ENCODE measurements around the gene MBD3L3.
"Not testable (repeated sequence)": the region's sequence is repeated elsewhere in the genome, so short reads cannot be mapped to it uniquely, and the experiment has no call there.

Gene MBD3L3

DNA sequence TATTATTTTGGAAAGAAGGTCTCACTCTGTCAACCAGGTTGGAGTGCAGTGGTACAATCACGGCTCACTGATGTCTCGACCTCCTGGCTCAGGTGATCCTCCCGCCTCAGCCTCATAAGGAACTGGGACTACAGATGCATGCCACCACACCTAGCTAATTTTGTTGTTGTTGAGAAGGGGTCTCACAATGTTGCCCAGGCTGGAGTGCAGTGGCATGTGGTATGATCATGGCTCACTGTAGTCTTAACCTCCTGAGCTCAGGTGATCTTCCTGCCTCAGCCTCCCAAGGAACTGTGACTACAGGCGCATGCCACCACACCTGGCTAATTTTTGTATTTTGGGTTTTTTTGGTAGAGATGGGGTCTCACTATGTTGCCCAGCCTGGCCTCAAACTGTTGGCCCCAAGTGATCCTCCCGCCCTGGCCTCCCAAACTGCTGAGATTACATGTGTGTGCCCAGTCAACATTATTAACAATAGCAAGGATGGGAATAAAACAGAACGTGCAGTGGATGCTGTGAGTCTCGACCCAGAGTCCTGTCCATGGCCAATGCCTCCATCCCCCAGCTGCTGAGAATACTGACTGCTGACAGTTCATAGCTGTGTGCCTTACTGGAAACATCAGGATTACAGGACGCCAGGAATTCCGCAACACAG lies 5.4 kb upstream of the MBD3L3 start:
- H3K4me3 ChIP-seq (ENCODE audit: low read length) = no peak overlapping the region
- DNase-seq (ENCODE audit: low read depth) = no peak
- TF ChIP-seq, protein P1, sequence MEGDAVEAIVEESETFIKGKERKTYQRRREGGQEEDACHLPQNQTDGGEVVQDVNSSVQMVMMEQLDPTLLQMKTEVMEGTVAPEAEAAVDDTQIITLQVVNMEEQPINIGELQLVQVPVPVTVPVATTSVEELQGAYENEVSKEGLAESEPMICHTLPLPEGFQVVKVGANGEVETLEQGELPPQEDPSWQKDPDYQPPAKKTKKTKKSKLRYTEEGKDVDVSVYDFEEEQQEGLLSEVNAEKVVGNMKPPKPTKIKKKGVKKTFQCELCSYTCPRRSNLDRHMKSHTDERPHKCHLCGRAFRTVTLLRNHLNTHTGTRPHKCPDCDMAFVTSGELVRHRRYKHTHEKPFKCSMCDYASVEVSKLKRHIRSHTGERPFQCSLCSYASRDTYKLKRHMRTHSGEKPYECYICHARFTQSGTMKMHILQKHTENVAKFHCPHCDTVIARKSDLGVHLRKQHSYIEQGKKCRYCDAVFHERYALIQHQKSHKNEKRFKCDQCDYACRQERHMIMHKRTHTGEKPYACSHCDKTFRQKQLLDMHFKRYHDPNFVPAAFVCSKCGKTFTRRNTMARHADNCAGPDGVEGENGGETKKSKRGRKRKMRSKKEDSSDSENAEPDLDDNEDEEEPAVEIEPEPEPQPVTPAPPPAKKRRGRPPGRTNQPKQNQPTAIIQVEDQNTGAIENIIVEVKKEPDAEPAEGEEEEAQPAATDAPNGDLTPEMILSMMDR (IDR thresholded peaks at IDR 0.05; ENCODE audit: insufficient read depth, low read depth, low read length, missing control alignments) = no peak

GRCh38 chr19:7063339-7063738 lies 4.9 kb upstream of the MBD3L3 start:
- TF ChIP-seq, protein P1 (IDR thresholded peaks at IDR 0.05; ENCODE audit: insufficient read depth, low read depth, low read length, missing control alignments) = no peak
- no peak overlapping the region for H3K4me3 ChIP-seq (ENCODE audit: low read length)
- DNase-seq (ENCODE audit: low read depth) = no peak

DNA sequence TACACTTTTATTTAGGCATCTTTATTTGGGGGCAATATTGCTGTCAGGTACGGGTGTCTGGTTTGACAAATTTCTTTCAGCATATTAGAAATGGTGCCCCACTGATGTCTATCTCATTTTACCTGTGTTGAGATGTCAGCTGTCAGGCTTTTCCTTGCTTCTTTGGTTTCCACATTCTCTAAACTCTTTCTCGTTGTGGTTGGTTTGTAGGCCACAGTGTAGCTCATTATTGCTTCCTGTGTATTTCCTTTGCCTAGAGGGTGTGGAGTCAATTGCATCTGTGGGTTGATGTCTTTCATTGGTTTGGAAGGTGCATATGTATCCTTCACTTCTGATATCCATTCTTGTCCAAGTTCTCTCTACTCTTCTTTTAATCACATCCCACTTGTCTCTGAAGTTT lies 1.5 kb upstream of the MBD3L3 start:
- not testable (repeated sequence) for DNase-seq (ENCODE audit: low read depth); H3K4me3 ChIP-seq (ENCODE audit: low read length)

DNA sequence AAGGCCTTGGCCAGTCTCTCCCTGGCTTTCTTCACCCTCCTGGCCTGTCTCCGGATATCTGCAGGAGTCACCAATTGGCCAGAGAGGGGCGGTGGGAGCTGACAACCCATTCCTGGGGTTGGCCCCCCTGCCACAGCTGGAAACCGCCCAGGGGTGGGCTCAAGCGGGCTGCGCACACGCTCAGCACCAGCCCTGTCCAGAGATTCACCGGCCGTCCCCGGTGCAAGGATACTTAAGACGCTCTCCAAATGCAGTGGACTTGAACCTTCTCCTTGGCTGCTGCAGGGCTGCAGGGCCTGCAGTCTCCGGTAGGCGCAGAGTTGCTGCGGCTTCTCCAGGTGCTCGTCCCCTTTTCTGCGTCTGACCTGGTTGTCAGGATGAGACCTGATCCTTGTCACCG lies 2.1 kb downstream of the MBD3L3 start:
- not testable (repeated sequence) for H3K4me3 ChIP-seq (ENCODE audit: low read length); DNase-seq (ENCODE audit: low read depth)

GRCh38 chr19:7055679-7056078 lies 2.8 kb downstream of the MBD3L3 start:
- not testable (repeated sequence) for H3K4me3 ChIP-seq (ENCODE audit: low read length); DNase-seq (ENCODE audit: low read depth)

GRCh38 chr19:7054635-7055368 lies 3.7 kb downstream of the MBD3L3 start:
- not testable (repeated sequence) for DNase-seq (ENCODE audit: low read depth)

DNA sequence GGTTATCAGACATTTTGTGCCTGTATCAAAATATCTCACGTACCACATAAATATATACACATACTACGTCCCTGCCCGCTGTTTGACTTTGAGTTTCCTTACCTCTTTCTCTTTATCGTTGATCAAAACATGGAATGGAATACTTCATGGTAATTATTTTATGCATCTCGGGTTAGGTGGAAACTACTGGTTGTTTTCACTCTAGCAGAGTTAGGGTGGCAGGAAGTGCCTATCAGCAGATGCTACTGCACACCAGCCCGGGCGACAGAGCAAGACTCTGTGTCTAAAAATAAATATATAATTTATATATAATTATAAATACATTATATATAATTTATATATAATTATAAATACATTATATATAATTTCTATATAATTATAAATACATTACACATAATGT lies 5.6 kb downstream of the MBD3L3 start:
- not testable (repeated sequence) for DNase-seq (ENCODE audit: low read depth); H3K4me3 ChIP-seq (ENCODE audit: low read length)

More at GRCh38 chr19:7054635-7055368, 3.7 kb downstream of the MBD3L3 start:
- H3K4me3 ChIP-seq (ENCODE audit: low read length) = not testable (repeated sequence)

DNA sequence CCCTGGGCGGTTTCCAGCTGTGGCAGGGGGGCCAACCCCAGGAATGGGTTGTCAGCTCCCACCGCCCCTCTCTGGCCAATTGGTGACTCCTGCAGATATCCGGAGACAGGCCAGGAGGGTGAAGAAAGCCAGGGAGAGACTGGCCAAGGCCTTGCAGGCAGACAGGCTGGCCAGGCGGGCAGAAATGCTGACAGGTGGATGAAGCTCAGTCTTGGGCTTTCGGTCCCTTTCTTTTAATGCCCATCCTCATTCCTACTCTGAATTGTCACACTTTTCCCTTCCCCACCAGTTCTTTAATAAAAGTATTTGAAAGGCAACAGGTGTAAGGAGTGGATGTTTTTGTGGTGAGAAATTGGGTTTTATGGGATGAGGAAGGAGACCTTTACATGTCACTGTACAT lies 7.1 kb downstream of the MBD3L3 start:
- DNase-seq (ENCODE audit: low read depth); H3K4me3 ChIP-seq (ENCODE audit: low read length): not testable (repeated sequence)

DNA sequence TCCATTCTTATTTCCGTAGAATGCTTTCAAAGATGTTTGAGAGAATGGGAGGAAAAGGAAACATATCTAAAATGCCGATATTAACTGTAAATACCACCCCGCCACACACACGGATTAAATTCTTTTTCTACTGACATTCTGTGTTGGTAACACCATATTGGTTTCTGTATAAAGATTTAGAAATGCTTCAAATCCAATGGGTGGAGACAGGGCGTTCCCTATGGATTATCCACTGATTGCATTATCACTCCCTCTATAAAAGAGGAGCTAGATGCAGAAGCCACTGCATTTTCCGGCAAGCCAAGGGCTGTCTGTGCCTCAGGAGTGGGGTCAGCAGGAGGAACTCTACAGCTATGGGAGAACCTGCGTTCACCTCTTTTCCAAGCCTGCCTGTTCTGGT lies 9.5 kb downstream of the MBD3L3 start, which contains the start of gene MBD3L2:
Gene MBD3L2 (plus strand): TSS at position 301 of the 400 bp plus-strand sequence. CDS start 53 bp downstream, at position 354.
- H3K4me3 ChIP-seq (ENCODE audit: low read length) = not testable (repeated sequence)

DNA sequence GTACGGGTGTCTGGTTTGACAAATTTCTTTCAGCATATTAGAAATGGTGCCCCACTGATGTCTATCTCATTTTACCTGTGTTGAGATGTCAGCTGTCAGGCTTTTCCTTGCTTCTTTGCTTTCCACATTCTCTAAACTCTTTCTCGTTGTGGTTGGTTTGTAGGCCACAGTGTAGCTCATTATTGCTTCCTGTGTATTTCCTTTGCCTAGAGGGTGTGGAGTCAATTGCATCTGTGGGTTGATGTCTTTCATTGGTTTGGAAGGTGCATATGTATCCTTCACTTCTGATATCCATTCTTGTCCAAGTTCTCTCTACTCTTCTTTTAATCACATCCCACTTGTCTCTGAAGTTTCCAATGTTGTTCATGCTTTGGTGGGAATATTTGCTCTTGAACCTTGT lies 16.9 kb downstream of the MBD3L3 start:
- not testable (repeated sequence) for DNase-seq (ENCODE audit: low read depth); H3K4me3 ChIP-seq (ENCODE audit: low read length)

More for the DNA sequence above, 9.5 kb downstream of the MBD3L3 start, which contains the start of gene MBD3L2:
- DNase-seq (ENCODE audit: low read depth) = not testable (repeated sequence)

- DNase-seq (ENCODE audit: low read depth) = not testable (repeated sequence)
Measured at GRCh38 chr19:7040079-7040478, 18.4 kb downstream of the MBD3L3 start, which contains the start of gene MBD3L4. MBD3L4 (minus strand) TSS chr19:7040179; CDS start chr19:7040144, 35 bp downstream.

DNA sequence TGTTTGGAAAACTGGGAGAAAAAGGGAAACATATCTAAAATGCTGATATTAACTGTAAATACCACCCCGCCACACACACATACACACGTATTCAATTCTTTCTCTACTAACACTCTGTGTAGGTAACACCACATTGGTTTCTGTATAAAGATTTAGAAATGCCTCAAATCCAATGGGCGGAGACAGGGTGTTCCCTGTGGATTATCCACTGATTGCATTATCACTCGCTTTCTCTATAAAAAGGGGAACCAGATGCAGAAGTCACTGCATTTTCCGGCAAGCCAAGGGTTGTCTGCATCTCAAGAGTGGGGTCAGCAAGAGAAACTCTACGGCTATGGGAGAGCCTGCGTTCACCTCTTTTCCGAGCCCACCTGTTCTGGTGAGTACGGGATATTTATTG lies 28.2 kb downstream of the MBD3L3 start, which contains the start of gene MBD3L5:
Gene MBD3L5 (plus strand): TSS at position 301 of the 400 bp plus-strand sequence. CDS start 34 bp downstream, at position 335.
- not testable (repeated sequence) for DNase-seq (ENCODE audit: low read depth)

More at GRCh38 chr19:7040079-7040478, 18.4 kb downstream of the MBD3L3 start, which contains the start of gene MBD3L4:
- H3K4me3 ChIP-seq (ENCODE audit: low read length) = not testable (repeated sequence)

DNA sequence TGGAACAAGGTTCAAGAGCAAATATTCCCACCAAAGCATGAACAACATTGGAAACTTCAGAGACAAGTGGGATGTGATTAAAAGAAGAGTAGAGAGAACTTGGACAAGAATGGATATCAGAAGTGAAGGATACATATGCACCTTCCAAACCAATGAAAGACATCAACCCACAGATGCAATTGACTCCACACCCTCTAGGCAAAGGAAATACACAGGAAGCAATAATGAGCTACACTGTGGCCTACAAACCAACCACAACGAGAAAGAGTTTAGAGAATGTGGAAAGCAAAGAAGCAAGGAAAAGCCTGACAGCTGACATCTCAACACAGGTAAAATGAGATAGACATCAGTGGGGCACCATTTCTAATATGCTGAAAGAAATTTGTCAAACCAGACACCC lies 29.7 kb downstream of the MBD3L3 start:
- not testable (repeated sequence) for DNase-seq (ENCODE audit: low read depth); H3K4me3 ChIP-seq (ENCODE audit: low read length)

More for the DNA sequence above, 28.2 kb downstream of the MBD3L3 start, which contains the start of gene MBD3L5:
- not testable (repeated sequence) for H3K4me3 ChIP-seq (ENCODE audit: low read length)

DNA sequence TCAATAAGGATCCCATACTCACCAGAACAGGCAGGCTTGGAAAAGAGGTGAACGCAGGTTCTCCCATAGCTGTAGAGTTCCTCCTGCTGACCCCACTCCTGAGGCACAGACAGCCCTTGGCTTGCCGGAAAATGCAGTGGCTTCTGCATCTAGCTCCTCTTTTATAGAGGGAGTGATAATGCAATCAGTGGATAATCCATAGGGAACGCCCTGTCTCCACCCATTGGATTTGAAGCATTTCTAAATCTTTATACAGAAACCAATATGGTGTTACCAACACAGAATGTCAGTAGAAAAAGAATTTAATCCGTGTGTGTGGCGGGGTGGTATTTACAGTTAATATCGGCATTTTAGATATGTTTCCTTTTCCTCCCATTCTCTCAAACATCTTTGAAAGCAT lies 37.1 kb downstream of the MBD3L3 start, which contains the start of gene MBD3L2B:
Gene MBD3L2B (minus strand): TSS at position 101 of the 400 bp plus-strand sequence. CDS start 34 bp downstream, at position 67.
- not testable (repeated sequence) for DNase-seq (ENCODE audit: low read depth); H3K4me3 ChIP-seq (ENCODE audit: low read length)
